MM.1S (cell line): ENCODE results near the gene PDSS2.

Source experiments
- EZH2 ChIP-seq: fragments of 300-600 bp; sonication (generic); optimal IDR thresholded peaks from 2 replicates; pipeline ENCODE3; 2017; ENCODE audit warnings: low read depth, mild to moderate bottlenecking, antibody characterized with exemption, low read length, mixed read lengths
- TF ChIP-seq, protein P1 (sequence below): fragments of 300-600 bp; sonication (generic); IDR thresholded peaks from 2 replicates; pipeline ENCODE4 v1.5.1; 2016; ENCODE audit warnings: antibody characterized with exemption, low read length, mixed read lengths

DNA sequence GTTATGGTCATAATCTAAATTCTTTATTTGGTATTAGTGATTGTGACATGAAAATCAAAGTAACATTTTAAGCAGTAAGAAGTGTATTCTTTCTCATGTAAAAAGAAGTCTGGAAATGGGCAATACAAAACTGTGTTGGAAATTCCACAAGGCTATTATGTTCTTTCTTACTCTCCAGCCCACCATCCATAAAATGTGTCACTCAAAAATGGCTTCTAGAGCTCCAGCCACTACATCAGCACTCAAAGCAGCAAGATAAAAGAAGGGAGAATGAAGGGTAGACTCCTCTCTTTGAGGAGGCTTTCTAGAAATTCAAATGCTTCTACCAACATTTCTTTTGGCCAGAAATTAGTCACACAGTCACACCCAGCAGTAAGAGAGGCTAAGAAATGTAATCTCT, 18.4 kb downstream of the PDSS2 start:
- TF ChIP-seq, protein P1, sequence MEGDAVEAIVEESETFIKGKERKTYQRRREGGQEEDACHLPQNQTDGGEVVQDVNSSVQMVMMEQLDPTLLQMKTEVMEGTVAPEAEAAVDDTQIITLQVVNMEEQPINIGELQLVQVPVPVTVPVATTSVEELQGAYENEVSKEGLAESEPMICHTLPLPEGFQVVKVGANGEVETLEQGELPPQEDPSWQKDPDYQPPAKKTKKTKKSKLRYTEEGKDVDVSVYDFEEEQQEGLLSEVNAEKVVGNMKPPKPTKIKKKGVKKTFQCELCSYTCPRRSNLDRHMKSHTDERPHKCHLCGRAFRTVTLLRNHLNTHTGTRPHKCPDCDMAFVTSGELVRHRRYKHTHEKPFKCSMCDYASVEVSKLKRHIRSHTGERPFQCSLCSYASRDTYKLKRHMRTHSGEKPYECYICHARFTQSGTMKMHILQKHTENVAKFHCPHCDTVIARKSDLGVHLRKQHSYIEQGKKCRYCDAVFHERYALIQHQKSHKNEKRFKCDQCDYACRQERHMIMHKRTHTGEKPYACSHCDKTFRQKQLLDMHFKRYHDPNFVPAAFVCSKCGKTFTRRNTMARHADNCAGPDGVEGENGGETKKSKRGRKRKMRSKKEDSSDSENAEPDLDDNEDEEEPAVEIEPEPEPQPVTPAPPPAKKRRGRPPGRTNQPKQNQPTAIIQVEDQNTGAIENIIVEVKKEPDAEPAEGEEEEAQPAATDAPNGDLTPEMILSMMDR, result no peak
- TF ChIP-seq EZH2, result no peak
